OCI-LY1 (cell line): ENCODE data around the gene SYDE2.

Experiments used
- H2AFZ ChIP-seq: fragments of 200-600 bp; sonication (generic), shearing (Covaris generic); 2 replicates; pipeline ENCODE4 v1.6.0; 2014; ENCODE audit warnings: antibody characterized with exemption, mild to moderate bottlenecking, low read length
- H3F3A ChIP-seq: fragments of 200-600 bp; sonication (generic), shearing (Covaris generic); 2 replicates; pipeline ENCODE4 v1.6.0; 2014; ENCODE audit warnings: mild to moderate bottlenecking, antibody characterized with exemption, low read length, moderate library complexity; ENCODE audit not compliant: insufficient read depth
- H3K27ac ChIP-seq: fragments of 200-600 bp; sonication (generic); 2 replicates; pipeline ENCODE4 v1.5.1; 2014; ENCODE audit warnings: low read length, mixed run types, mild to moderate bottlenecking, low read depth; ENCODE audit not compliant: poor library complexity, severe bottlenecking
- H3K27me3 ChIP-seq: fragments of 200-600 bp; sonication (generic); 2 replicates; pipeline ENCODE4 v1.6.0; 2014; ENCODE audit warnings: antibody characterized with exemption, mild to moderate bottlenecking, low read length, moderate library complexity; ENCODE audit not compliant: insufficient read depth
- H3K36me3 ChIP-seq: fragments of 200-600 bp; sonication (generic); 2 replicates; pipeline ENCODE4 v1.6.1; 2014; ENCODE audit warnings: mild to moderate bottlenecking, antibody characterized with exemption, low read length, moderate library complexity, mixed read lengths; ENCODE audit not compliant: insufficient read depth
- H3K4me1 ChIP-seq: fragments of 200-600 bp; sonication (generic); 2 replicates; pipeline ENCODE4 v1.5.1; 2014; ENCODE audit warnings: mild to moderate bottlenecking, low read length, moderate library complexity; ENCODE audit not compliant: insufficient read depth, severe bottlenecking
- H3K4me2 ChIP-seq: fragments of 200-600 bp; sonication (generic), shearing (Covaris generic); 2 replicates; pipeline ENCODE4 v1.6.1; 2014; ENCODE audit warnings: low read length
- H3K4me3 ChIP-seq: fragments of 200-600 bp; sonication (generic); 2 replicates; pipeline ENCODE4 v1.5.1; 2014; ENCODE audit warnings: low read length, low read depth, mild to moderate bottlenecking, mixed read lengths; ENCODE audit not compliant: poor library complexity, severe bottlenecking
- H3K79me2 ChIP-seq: fragments of 200-600 bp; shearing (Covaris generic); 2 replicates; pipeline ENCODE4 v1.6.1; 2016; ENCODE audit warnings: mixed run types, low read length, mixed read lengths; ENCODE audit not compliant: insufficient read depth
- H3K9ac ChIP-seq: fragments of 200-600 bp; sonication (generic), shearing (Covaris generic); 2 replicates; pipeline ENCODE4 v1.6.1; 2014; ENCODE audit warnings: mild to moderate bottlenecking, low read length, mixed read lengths
- H3K9me2 ChIP-seq: fragments of 200-600 bp; sonication (generic), shearing (Covaris generic); 2 replicates; pipeline ENCODE4 v1.6.1; 2014; ENCODE audit warnings: low read depth, mild to moderate bottlenecking, low read length, mixed read lengths
- H3K9me3 ChIP-seq: fragments of 200-600 bp; shearing (Covaris generic); 2 replicates; pipeline ENCODE4 v1.6.1; 2014; ENCODE audit warnings: low read length, mixed read lengths
- H4K20me1 ChIP-seq: fragments of 200-600 bp; sonication (generic), shearing (Covaris generic); 2 replicates; pipeline ENCODE4 v1.6.0; 2016; ENCODE audit warnings: mild to moderate bottlenecking, low read length; ENCODE audit not compliant: insufficient read depth
- CTCF ChIP-seq: fragments of 200-600 bp; sonication (generic), shearing (Covaris generic); IDR thresholded peaks from 2 replicates; pipeline ENCODE4 v1.5.1; 2017; ENCODE audit warnings: mild to moderate bottlenecking, antibody characterized with exemption, low read length, moderate library complexity, mixed read lengths
- EZH2 ChIP-seq: fragments of 200-600 bp; sonication (generic), shearing (Covaris generic); IDR thresholded peaks from 2 replicates; pipeline ENCODE4 v1.8.0; 2017; ENCODE audit warnings: borderline replicate concordance, mixed run types, mild to moderate bottlenecking, antibody characterized with exemption, low read length, moderate library complexity, mixed read lengths

Gene SYDE2

GRCh38 chr1:85134583-85135391 lies 66.0 kb downstream of the SYDE2 start:
- Histone ChIP-seq H3F3A (no peaks in the 10 kb centered on the region), H3K27ac (no peak overlapping the region), H3K27me3 (no peaks in the 10 kb centered on the region), H2AFZ (no peak overlapping the region), H3K9me2 (no peaks in the 10 kb centered on the region), H3K9me3 (no peaks in the 10 kb centered on the region), H3K36me3 (no peaks in the 10 kb centered on the region), H3K79me2 (no peaks in the 10 kb centered on the region), H4K20me1 (no peaks in the 10 kb centered on the region), H3K4me2 (no peak overlapping the region), H3K9ac (no peak overlapping the region), H3K4me3 (no peak overlapping the region), H3K4me1 (no peaks in the 10 kb centered on the region)
- TF ChIP-seq EZH2: no peak
- TF ChIP-seq CTCF: no peak

GRCh38 chr1:85133565-85134159 lies 67.2 kb downstream of the SYDE2 start:
- no peak overlapping the region for H2AFZ ChIP-seq
- H3K27ac ChIP-seq: no peak overlapping the region
- no peaks in the 10 kb centered on the region for H3K4me1 ChIP-seq
- no peaks in the 10 kb centered on the region for H4K20me1 ChIP-seq
- no peak for TF ChIP-seq CTCF
- no peak for TF ChIP-seq EZH2
- H3K79me2 ChIP-seq: no peaks in the 10 kb centered on the region
- no peak overlapping the region for H3K9ac ChIP-seq
- H3K36me3 ChIP-seq: no peaks in the 10 kb centered on the region
- H3K4me2 ChIP-seq: no peak overlapping the region
- H3F3A ChIP-seq: no peaks in the 10 kb centered on the region
- no peaks in the 10 kb centered on the region for H3K9me2 ChIP-seq
- H3K27me3 ChIP-seq: no peaks in the 10 kb centered on the region
- no peak overlapping the region for H3K4me3 ChIP-seq
- H3K9me3 ChIP-seq: no peaks in the 10 kb centered on the region

GRCh38 chr1:85132078-85132720 lies 68.6 kb downstream of the SYDE2 start:
- Histone ChIP-seq H3K36me3 (no peaks in the 10 kb centered on the region), H3K9ac (no peak overlapping the region), H3K9me3 (no peaks in the 10 kb centered on the region), H3K4me3 (no peak overlapping the region), H3K9me2 (no peaks in the 10 kb centered on the region), H2AFZ (no peak overlapping the region), H3K27ac (no peak overlapping the region), H3F3A (no peaks in the 10 kb centered on the region), H4K20me1 (no peaks in the 10 kb centered on the region), H3K79me2 (no peaks in the 10 kb centered on the region), H3K27me3 (no peaks in the 10 kb centered on the region), H3K4me2 (no peak overlapping the region), H3K4me1 (no peaks in the 10 kb centered on the region)
- TF ChIP-seq CTCF (no peak), EZH2 (no peak)
